HepG2 (cell line): ENCODE results near the gene DSTYK. TPM values are rescaled to one million over a fixed set of nuclear protein-coding genes. Genes with fewer than 3 reads are reported as not detected.

Experiments used
- CENPT ChIP-seq: sonication (generic); formaldehyde crosslinking; IDR thresholded peaks from 2 replicates; pipeline ENCODE4 v1.8.0; 2022; ENCODE audit warnings: low read depth, mild to moderate bottlenecking, moderate library complexity, missing genetic modification reagents
- EHMT2 ChIP-seq: fragments of 200-600 bp; sonication (generic); IDR thresholded peaks from 2 replicates; pipeline ENCODE4 v1.7.0; 2017; ENCODE audit warnings: antibody characterized with exemption, low read depth, low read length, borderline replicate concordance
- FUBP1 ChIP-seq: sonication (generic); formaldehyde crosslinking; IDR thresholded peaks from 2 replicates; pipeline ENCODE4 v1.5.1; 2020; ENCODE audit warnings: missing genetic modification reagents, mild to moderate bottlenecking, borderline replicate concordance
- MAX ChIP-seq: IDR thresholded peaks from 2 replicates; pipeline ENCODE4 v1.6.1; 2012; ENCODE audit warnings: inconsistent platforms
- ZNF276 ChIP-seq: sonication (generic); formaldehyde crosslinking; IDR thresholded peaks from 2 replicates; pipeline ENCODE4 v1.4.0; 2020; ENCODE audit warnings: mild to moderate bottlenecking, low read depth, missing genetic modification reagents
- ZNF317 ChIP-seq: sonication (generic); formaldehyde crosslinking; IDR thresholded peaks from 2 replicates; pipeline ENCODE4 v1.5.0; 2020; ENCODE audit warnings: mild to moderate bottlenecking, missing genetic modification reagents
- ZNF570 ChIP-seq: sonication (generic); formaldehyde crosslinking; IDR thresholded peaks from 2 replicates; pipeline ENCODE4 v1.4.0; 2020; ENCODE audit warnings: mild to moderate bottlenecking, missing genetic modification reagents, borderline replicate concordance
- ZNF724P ChIP-seq: sonication (generic); formaldehyde crosslinking; IDR thresholded peaks from 2 replicates; pipeline ENCODE4 v1.8.0; 2022; ENCODE audit warnings: missing genetic modification reagents, borderline replicate concordance
- ZNF770 ChIP-seq: sonication (generic); formaldehyde crosslinking; IDR thresholded peaks from 2 replicates; pipeline ENCODE4 v1.5.0; 2020; ENCODE audit warnings: mild to moderate bottlenecking, missing genetic modification reagents
- ZNF800 ChIP-seq: sonication (generic); formaldehyde crosslinking; IDR thresholded peaks from 2 replicates; pipeline ENCODE4 v1.4.0; 2020; ENCODE audit warnings: missing genetic modification reagents
- polyA plus RNA-seq, 8 experiments: library from polyadenylated mRNA; depleted of rRNA in 3 of 8; stranded (reverse) in 7 of 8; unstranded in 1 of 8; fragments of >200 nt; fragmentation: Illumina TruSeq in 4 of 8; extraction: Trizol in 4 of 8; gene quantifications; 2 replicates each; pipeline versions ENCODE4 v1.2.1 to v1.2.3, GENCODE V29; 2011 to 2016; ENCODE audit warnings: low read depth in 4 of 8, missing spikeins in 1 of 8, mixed read lengths in 1 of 8; ENCODE audit not compliant: insufficient read depth in 1 of 8
- total RNA-seq, 5 experiments: library from RNA; depleted of rRNA; stranded (reverse); fragments of >200 nt; fragmentation: Illumina TruSeq; extraction: Trizol; gene quantifications; 2 replicates each; pipeline ENCODE4 v1.2.3, GENCODE V29; 2016; ENCODE audit warnings: low read depth in 1 of 5
- TF ChIP-seq, protein P1 (sequence below): sonication (generic); formaldehyde crosslinking; IDR thresholded peaks from 2 replicates; pipeline ENCODE4 v1.8.1; 2023; ENCODE audit warnings: mild to moderate bottlenecking, missing genetic modification reagents
- TF ChIP-seq, protein P2 (sequence below): sonication (generic); formaldehyde crosslinking; conservative IDR thresholded peaks from 2 replicates; pipeline ENCODE4 v1.8.0; 2022; ENCODE audit warnings: missing genetic modification reagents
- TF ChIP-seq, protein P3 (sequence below): sonication (generic); formaldehyde crosslinking; IDR thresholded peaks from 2 replicates; pipeline ENCODE4 v1.4.0; 2020; ENCODE audit warnings: mild to moderate bottlenecking, missing genetic modification reagents

DSTYK gene
- total and polyA plus RNA-seq, 2 of the 13 experiments (the other 11 are each of a cell fraction or from before 2014, with no cell fraction given): 2.6 to 4.8 TPM

- TF ChIP-seq ZNF800 (CRISPR knock-in tag) (no peak), ZNF276 (CRISPR knock-in tag) (0 out of 2 replicates have a peak, but pooled peaks have one; percentile 66), EHMT2 (peak; percentile 95; the same call in 1 of the 2 replicates), CENPT (CRISPR knock-in tag) (no peak), ZNF317 (peak; percentile 54; the same call in 1 of the 2 replicates), ZNF770 (CRISPR knock-in tag) (0 out of 2 replicates have a peak, but pooled peaks have one; percentile 46), ZNF570 (CRISPR knock-in tag) (no peak), ZNF724P (CRISPR knock-in tag) (no peak), FUBP1 (CRISPR knock-in tag) (no peak), MAX (peak; percentile 76)
- TF ChIP-seq, protein P1, sequence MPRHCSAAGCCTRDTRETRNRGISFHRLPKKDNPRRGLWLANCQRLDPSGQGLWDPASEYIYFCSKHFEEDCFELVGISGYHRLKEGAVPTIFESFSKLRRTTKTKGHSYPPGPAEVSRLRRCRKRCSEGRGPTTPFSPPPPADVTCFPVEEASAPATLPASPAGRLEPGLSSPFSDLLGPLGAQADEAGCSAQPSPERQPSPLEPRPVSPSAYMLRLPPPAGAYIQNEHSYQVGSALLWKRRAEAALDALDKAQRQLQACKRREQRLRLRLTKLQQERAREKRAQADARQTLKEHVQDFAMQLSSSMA: peak; percentile 95
- TF ChIP-seq, protein P2, sequence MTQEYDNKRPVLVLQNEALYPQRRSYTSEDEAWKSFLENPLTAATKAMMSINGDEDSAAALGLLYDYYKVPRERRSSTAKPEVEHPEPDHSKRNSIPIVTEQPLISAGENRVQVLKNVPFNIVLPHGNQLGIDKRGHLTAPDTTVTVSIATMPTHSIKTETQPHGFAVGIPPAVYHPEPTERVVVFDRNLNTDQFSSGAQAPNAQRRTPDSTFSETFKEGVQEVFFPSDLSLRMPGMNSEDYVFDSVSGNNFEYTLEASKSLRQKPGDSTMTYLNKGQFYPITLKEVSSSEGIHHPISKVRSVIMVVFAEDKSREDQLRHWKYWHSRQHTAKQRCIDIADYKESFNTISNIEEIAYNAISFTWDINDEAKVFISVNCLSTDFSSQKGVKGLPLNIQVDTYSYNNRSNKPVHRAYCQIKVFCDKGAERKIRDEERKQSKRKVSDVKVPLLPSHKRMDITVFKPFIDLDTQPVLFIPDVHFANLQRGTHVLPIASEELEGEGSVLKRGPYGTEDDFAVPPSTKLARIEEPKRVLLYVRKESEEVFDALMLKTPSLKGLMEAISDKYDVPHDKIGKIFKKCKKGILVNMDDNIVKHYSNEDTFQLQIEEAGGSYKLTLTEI (CRISPR knock-in tag): no peak
- TF ChIP-seq, protein P3, sequence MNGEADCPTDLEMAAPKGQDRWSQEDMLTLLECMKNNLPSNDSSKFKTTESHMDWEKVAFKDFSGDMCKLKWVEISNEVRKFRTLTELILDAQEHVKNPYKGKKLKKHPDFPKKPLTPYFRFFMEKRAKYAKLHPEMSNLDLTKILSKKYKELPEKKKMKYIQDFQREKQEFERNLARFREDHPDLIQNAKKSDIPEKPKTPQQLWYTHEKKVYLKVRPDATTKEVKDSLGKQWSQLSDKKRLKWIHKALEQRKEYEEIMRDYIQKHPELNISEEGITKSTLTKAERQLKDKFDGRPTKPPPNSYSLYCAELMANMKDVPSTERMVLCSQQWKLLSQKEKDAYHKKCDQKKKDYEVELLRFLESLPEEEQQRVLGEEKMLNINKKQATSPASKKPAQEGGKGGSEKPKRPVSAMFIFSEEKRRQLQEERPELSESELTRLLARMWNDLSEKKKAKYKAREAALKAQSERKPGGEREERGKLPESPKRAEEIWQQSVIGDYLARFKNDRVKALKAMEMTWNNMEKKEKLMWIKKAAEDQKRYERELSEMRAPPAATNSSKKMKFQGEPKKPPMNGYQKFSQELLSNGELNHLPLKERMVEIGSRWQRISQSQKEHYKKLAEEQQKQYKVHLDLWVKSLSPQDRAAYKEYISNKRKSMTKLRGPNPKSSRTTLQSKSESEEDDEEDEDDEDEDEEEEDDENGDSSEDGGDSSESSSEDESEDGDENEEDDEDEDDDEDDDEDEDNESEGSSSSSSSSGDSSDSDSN (CRISPR knock-in tag): peak; percentile 89
These were observed 89.6 kb downstream of the DSTYK start, which contains the start of gene RBBP5 (continued) for GRCh38 chr1:205121660-205122488.
